HG03095 (cell line): ENCODE measurements around the gene KLHL6.
"Not testable (repeated sequence)": the region's sequence is repeated elsewhere in the genome, so short reads cannot be mapped to it uniquely, and the experiment has no call there.

ENCODE experiments used
- ATAC-seq: cut with Tn5 transposase; IDR thresholded peaks from one replicate; pipeline ENCODE4 v1.9.1; 2021; ENCODE audit warnings: moderate library complexity; ENCODE audit not compliant: unreplicated experiment

The KLHL6 gene

DNA sequence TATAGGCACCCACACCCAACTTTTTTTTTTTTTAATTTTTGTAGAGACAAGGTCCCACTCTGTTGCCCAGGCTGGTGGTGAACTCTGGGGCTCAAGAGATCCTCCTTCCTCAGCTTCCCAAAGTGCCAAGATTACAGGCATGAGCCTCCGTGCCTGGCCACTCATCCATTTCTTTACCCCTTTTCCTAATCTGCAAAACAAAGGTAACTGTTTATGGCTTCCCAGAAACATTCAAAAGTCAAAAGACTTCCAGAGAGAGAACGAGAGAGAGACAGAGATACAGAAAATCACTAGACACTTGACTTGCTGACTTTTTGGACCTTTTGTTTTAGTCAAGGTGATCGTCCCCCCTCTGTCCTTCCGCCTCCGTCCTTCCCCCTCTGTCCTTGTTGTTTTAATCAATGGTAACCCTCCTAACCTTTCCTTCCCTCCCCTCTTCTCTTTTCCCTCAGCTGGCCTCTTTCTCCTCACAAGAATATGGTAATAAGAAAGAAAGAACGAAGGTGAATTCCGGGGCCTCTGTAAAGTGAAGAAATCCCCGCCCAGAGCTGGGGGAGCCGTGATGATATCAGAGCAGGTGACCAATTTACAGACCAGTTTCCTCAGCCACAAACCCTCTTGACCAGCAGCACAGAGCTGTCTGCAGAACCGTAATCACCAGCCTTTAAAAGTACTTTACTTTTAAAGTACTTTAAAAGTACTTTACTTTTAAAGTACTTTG is 21.9 kb downstream of the KLHL6 start:
- peak; percentile 48 for ATAC-seq

DNA sequence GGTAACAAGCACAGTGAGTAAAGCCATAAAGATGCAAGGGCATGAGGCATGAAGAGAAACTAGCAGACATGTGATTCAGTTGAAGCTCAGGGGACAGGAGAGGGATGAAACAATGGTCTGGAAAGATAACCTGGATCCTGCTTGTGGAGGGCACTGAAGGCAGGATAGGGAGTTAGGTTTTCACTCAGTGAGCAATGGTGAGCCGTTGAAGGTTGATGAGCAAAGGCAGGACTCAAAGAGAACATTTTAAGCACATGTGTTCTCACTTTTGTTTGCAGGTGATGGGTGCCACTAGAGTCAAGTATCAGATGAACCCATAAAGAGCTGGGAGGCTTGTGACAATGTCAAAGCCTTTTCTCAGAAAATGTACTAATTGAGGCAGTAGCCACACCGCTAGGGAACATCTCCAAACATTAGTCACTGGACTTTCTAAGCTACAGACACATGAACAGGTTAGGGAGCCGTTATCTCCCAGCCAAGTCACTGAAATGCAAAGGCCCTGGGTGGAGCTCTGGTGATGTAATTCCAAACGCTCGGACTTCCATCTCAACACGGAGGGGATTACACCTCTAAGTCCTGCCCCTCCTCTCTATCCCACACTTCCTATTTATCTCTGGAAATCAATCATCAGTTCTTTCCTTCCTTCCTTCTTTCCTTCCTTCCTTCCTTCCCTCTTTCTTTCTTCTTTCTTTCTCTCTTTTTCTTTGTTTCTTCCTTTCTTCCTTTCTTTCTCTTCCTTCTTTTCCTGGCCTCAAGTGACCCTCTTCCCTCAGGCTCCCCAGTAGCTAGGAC is 22.7 kb downstream of the KLHL6 start:
- no peak for ATAC-seq

DNA sequence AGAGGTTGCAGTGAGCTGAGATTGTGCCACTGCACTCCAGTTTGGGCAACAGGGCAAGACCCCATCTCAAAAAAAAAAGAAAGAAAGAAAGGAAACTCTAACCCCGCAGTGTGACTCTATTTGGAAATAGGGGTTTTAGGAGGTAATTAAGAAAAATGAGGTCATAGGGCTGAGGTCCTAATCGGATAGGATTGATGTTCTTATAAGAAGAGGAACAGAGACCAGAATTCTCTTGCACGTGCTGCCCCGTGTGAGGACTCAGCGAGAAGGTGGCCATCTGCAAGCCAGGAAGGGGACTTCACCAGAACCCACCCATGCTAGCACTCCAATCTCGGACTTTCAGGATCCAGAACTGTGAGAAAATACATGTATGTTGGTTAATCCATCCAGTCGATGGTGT is 25.8 kb downstream of the KLHL6 start:
- ATAC-seq: no peak

DNA sequence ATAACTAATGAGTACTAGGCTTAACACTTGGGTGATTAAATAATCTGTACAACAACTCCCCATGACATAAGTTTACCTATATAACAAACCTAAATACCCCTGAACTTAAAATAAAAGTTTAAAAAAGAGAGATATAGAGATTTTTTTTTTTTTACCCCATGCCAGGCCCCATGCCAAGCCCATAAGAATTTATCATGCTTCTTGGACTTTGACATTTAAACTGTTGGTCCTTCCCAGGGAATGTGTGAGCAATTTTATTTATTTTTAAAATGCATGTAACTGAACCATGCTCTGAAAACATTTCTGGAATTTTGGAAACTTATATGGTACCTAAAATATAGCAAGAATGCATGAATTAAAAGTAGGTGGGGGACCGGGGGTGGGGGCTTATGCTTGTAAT is 26.3 kb downstream of the KLHL6 start:
- no peak for ATAC-seq

DNA sequence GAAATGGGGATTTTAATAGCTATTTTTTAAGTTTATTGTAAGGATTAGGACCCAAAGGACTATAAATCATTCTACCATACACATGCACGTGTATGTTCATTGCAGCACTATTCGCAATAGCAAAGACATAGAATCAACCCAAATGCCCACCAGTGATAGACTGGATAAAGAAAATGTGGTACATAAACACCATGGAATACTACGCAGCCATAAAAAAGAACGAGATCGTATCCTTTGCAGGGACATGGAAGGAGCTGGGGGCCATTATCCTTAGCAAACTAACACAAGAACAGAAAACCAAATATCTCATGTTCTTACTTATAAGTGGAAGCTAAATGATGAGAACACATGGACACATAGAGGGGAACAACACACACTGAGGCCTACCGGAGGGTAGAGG is 26.7 kb downstream of the KLHL6 start:
- not testable (repeated sequence) for ATAC-seq

DNA sequence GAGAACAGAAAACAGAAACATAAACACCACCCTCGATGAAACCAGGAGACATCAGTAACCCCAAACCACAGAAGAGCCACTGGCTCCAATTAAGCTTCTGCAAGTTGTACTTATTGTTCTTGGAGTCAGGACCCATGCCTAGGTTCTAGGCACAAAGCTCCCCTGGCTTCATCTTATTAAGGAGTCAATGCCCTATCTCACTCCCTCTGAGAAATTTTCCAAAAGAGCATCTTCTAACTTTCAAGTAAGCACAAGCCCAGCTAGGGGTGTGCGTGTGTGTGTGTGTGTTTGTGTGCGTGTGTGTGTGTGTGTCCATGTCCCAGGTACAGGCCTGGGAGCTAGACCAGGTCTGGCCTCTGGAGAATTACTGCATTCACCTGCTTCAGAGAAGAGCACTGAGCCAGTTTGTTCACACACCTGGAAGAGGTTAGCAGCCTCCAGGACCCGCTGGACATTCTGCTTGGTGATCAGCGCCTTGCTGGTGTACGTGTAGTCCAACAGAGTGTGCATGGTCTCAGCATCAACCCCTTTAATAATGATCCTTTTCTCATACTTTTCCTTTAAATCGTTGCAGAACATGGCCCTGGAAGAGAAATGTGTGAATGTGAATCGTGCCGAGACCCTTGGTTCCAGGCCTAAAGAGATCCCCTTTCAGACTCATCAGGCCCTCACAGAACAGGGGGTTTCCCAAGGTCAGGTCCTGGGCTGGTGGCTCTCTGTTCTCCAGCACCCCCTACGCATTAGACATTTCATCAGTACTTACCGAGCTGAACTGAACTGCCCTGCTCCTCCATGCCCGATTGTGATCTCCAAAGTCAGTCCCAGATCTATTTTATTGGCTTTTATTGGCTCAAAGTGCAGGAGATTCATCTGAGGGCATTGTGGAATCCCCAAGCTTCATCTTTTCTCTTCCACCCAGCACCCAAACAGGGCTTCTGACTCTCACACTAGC is 27.8 kb downstream of the KLHL6 start:
- ATAC-seq: peak; percentile 83

DNA sequence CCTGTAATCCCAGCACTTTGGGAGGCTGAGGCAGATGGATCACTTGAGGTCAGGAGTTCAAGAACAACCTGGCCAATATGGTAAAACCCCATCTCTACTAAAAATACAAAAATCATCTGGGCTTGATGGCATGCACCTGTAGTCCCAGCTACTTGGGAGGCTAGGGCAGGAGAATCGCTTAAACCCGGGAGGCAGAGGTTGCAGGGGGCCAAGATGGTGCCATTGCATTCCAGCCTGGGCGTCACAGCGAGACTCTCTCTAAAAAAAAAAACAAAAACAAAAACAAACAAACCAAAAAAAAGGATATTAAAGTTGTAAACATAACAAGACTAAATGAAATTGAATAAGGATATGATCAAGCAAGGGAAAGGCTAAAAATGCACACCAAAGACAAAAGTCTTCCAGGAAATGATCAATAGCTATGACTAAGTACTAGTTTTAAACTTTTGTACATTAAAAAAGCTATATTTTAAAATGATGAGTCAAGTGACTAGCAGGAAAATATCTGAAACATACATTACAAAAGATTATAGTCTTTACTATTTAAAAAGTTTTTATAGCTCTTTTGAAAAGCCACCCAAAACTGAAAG is 28.6 kb downstream of the KLHL6 start:
- ATAC-seq: peak; percentile 8

DNA sequence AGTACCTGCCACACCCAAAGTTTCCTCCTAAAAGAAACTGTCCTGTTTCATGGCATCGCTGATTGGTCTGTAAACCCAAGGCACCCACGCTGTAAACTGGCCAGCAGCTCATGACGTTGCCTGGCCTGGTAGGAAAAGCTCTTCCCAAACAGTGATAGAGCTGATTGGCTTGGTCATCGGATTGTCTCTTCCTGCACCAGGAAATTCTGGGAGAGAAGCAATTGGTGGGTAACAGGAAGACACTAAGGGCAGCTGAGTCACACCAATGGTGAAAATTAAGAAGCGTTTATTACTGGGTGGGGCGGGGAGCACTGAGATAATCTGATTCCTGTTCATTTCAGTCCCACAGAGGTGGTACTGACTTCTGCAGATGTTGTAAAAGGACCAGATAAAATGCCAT is 31.0 kb downstream of the KLHL6 start:
- ATAC-seq: no peak

DNA sequence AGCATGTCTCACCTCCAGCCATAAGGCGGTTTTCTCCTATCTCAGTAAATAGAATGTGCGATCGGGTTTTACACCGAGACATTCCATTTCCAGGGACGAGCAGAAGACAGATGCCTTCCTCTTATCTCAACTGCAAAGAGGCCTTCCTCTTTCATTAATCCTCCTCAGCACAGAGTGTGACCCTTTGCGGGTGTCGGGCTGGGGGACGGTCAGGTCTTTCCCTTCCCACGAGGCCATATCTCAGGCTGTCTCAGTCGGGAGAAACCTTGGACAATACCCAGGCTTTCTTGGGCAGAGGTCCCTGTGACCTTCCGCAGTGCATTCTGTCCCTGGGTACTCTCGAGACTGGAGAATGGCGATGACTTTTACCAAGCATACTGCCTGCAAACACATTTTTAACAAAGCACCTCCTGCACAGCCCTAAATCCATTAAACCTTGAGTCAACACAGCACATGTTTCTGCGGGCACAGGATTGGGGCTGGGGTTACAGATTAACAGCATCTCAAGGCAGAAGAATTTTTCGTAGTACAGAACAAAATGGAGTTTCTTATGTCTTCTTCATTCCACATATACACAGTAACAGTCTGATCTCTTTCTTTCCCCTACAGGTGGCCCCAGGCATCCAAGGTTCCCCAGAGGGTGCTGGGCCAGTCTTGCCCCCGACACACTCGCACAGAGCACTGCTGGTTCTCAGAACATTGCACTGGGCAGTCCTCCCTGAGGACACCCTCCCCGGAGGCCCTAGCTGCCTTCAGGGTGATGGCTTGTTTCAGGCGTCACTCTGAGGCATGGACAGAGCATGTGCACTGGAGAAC is 34.6 kb downstream of the KLHL6 start:
- ATAC-seq: not testable (repeated sequence)

DNA sequence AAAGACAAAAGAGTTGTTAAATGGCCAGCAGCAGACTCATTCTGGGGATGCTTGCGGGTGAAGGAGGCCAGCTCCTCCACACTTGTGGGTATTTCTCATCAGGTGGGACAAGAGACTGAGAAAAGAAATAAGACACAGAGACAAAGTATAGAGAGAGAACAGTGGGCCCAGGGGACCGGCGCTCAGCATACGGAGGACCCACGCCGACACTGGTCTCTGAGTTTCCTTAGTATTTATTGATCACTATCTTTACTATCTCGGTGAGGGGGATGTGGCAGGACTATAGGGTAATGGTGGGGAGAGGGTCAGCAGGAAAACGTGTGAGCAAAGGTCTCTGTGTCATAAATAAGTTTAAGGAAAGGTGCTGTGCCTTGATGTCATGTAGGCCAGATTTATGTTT is 35.2 kb downstream of the KLHL6 start:
- not testable (repeated sequence) for ATAC-seq

DNA sequence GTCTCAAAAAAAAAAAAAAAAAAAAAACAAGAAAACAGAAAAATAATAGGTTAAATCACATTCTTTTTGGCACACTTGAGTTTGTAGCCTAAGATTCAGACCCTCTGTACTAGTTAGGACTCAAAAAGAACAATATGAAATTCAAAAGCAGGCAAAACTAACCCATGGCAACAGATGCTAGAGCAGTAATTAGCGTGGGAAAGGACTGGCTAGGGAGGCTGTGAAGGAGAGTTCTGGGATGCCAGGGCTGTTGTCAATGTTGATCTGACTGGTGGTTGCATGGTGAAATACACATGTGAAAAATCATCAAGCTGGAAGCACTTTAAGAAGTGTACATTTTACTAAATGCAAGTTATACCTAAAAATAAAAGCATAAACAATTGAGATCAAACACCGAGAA is 35.6 kb downstream of the KLHL6 start:
- ATAC-seq: no peak

DNA sequence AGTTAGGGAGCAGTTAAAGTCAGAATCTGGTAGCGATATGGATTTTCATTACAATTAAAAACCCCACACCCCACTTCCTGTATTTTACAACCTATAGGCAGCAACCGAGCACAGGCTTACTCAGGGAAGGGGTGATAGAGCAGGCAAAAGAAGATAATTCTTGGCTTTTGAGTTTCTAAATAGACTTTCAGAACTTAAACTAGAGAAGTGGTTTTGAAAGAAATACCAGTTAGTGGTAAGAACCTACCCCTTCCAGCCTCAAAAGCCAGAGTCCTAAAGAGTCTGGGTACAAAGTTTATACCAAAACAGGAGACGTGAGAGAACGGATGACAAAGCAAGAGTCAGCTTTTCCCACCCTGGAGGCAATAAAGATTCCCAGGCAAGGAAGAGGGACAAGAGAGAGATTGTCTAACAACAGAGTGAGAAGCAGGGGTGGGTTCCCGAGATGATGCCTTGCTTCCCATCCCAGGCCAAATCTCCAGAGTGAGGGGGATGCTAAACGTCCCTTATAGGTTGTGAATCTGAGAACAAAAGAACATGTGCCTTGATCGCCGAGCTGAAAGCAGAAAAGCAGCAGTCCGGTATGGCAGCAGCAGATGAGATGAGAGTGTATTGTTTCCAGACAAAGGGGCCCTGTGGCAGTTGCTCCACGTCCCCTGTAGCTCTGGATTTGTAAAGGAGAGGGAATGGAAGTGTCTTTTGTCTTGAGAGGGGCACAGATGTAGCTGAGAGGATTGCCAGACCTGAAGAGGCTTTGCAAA is 36.8 kb downstream of the KLHL6 start:
- no peak for ATAC-seq

DNA sequence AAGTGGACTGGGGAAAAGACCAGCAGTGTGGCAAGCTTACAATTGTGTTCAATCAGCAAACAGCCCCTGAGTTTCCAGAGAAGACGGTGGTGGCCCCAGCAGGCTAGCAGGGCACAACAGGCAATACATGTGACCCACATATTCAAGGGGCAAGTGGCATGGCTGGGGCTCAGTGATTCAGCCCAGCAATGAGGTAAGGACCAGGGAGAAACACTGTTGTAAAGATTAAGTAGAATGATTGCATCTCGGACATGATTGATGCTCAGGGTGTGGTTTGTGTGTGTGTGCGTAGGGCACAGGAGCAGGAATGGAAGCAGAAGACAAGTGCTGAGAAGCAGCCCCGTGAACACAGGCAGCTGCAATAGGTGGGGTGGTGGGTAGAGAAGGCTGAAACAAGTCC is 37.9 kb downstream of the KLHL6 start:
- ATAC-seq: no peak

DNA sequence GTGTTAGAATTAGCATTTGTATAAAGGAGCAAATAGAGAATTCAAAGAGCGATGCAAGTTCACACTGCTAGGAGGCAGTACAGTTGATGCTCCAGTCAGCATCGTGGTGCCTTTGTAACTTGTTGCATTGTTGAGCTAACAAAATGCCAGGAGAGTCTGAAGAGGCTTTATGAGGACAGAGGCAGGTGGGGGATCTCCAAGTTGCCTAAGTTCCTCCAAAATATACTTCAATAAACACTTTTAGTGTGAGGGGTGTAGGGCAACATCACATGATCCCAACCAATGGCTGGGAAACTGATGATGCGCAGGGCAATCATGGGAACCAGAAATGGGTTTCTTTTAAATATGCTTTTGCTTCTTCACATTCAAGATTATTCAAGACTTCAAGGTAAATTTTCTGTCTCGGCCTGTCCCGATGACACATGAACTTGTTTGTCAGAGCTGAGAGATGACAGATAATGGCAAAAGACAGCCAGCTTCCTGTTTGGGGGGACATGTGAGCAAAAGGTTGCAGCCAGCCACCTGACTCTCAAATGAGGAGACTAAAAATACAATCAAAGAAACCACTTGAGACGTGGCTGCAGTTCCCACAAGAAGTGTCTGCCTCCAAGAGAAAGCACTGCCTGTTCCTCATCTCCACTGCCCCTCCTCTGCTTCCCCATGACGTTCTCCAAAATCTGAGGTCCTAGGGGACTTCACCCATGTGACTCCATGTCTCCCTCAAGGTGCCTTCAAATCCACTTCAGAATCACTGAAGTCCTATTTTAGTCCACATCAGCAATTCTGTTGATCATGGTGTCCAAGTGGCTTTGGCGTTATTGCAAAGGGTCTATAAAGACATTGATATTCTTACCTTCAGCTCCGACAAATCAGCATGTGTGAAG is 39.3 kb downstream of the KLHL6 start:
- ATAC-seq: peak; percentile 73

DNA sequence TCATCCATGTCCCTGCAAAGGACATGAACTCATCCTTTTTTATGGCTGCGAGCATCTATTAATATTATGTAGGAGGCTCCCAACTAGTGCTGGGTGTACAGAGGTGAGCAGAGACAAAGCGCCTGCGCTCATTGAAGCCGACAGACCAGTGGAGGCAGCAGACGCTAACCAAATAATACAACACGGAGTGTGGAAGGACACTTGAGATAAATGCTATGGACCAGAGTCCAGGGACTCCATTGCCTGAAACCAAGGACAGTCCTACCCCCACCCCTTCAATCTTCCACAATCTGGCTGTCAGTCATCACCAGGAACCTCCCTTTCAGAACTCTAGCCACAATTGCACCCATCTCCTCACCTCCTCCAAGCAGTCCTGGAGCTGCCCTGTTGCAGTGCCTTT is 41.5 kb downstream of the KLHL6 start:
- ATAC-seq: no peak

DNA sequence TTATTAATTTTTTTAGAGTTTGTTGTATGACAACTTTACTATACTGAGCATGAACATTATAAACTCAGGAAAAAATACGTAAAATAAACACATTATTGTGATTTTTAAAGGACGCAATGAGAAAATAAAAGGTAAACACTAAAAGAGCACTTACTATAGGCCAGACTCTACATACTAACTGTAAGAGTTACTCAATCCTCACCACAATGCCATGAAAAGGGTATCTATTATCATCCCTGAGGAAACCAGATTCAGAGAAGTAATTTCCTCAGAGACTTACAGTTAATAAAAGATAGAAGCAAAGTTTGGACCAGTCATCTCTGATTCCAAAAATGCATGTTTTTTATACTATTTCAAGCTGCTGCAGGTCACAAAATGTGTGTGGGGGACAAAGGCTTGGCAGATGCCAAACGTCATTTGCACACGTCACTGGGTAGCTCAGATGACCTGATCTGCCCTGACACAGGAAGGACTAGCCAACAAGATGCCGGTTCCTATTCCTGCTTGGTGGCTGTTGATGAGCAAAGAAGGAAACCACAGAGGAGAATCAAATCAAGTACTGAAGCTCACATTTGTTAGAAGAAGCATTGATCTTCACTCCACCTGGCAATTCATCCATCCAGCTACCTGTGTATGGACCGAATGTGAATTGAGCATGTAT is 42.3 kb downstream of the KLHL6 start:
- no peak for ATAC-seq

DNA sequence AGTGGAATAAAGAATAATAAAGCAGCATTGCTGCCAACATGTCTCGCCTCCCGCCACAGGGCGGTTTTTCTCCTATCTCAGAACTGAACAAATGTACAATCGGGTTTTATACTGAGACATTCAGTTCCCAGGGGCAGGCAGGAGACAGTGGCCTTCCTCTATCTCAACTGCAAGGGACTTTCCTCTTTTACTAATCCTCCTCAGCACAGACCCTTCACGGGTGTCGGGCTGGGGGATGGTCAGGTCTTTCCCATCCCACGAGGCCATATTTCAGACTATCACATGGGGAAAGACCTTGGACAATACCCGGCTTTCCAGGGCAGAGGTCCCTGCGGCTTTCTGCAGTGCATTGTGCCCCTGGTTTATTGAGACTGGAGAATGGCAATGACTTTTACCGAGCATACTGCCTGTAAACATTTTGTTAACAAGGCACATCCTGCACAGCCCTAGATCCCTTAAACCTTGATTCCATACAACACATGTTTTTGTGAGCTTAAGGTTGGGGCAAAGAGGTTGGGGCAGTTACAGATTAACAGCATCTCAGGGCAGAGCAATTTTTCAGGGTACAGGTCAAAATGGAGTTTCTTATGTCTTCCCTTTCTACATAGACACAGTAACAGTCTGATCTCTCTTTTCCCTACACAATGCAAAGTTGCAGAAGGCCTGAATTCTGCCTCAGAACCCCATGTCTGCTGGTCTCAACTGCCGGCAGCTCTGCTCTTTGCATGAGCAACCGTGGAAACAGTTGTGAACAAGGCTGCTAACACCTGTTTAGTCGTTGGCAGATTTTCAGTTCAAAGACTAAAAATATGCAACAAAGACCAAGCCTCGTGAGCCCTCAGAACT is 44.0 kb downstream of the KLHL6 start:
- ATAC-seq: not testable (repeated sequence)
